Measurements from ENCODE around the gene NOL3.
"Not testable (repeated sequence)": the region's sequence is repeated elsewhere in the genome, so short reads cannot be mapped to it uniquely, and the experiment has no call there.

The NOL3 gene

GRCh38 chr16:67170168-67170948 lies at the start of gene NOL3:
Gene NOL3 (plus strand): TSS chr16:67170538.
- DNase-seq = peak; percentile 78

DNA sequence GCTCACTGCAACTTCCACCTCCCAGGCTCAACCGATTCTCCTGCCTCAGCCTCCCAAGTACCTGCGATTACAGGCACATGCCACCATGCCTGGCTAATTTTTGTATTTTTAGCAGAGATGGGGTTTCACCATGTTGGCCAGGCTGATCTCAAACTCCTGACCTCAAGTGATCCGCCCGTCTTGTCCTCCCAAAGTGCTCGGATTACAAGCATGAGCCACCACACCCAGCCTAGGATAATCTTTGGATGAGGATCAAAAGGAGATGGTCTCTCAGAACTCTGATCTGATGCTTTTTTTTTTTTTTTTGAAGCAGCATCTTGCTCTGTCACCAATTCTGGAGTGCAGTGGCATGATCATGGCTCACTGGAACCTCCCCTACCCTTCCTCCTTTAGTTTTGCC lies 47.5 kb upstream of the NOL3 start:
- DNase-seq = not testable (repeated sequence)

DNA sequence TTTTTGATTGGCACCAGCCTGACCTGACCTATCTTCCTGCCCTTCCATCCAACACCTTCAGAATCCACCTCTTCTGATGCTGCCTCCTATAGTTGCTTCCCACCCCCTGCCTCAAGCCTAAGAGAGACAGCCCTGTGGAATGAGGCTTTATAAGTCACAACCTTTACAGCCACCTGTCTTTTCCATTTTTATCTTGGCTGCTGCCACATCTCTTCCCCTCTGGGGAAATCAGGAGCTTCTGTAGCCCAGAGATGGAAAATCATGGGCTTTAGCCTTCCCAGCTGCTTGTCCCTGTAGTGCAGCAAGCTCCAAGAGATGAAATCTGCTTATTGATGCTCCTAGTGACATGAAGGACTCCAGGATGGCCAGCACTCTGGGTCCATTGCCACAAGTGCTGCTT lies 41.9 kb upstream of the NOL3 start:
- no peak for DNase-seq

- DNase-seq = no peak
These were observed 41.5 kb upstream of the NOL3 start for GRCh38 chr16:67128887-67129286.

DNA sequence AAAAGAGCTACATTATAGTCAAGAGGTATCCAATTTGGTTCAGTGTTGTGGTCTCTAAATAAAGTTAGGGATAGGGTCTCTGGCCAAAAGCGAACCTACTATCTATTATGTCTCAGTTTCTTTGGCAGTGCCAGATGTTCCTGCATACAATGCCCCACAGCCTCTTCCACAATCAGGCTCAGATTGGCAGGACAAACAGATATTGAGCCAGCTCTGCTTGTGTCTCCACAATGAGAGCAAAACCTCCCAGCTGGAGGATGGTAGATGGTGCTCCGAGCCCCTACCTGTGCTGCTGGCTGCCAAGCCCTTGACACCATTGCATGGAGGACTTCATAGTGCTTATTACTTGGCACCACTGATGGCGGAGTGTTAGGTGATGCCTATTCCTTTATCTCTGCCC lies 40.9 kb upstream of the NOL3 start:
- DNase-seq = no peak

DNA sequence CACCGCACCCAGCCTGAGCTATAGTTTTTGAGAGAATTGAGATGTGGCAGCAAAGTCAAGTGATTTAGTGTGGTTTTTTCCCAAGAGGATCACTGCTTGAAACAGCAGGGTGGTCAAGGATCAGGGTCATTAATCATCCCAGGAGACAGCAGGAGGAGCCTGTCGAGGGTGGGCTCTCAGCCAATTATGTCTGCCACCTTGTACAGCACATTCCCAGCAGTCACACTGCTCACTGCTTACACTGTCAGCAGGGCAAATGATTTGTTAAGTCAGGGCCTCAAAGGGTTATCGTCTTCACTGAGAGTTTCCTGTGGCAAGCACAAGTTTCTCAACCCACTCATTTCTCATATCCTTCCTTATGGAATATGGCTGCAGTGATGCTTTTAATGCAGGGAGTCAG lies 32.7 kb upstream of the NOL3 start:
- no peak for DNase-seq

DNA sequence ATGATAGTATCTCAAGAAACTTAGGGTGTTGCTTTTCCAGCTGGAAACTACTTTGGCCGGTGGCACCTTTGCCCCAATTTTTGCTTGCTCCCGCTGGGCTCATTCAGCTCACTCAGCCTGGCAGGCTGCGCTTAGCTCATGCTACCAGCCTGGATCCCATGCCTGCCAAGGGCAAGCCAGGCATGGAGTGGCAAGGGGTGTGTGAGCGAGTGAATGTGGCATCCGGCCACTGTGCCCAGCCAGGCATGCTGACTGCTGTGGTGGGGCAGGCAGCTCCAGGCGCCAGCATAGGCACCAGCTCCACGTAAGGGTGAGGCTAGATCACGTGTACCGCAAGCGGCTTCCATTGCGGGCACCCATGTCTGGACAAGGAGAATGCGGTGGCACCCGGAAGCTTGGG lies 28.9 kb upstream of the NOL3 start:
- no peak for DNase-seq

DNA sequence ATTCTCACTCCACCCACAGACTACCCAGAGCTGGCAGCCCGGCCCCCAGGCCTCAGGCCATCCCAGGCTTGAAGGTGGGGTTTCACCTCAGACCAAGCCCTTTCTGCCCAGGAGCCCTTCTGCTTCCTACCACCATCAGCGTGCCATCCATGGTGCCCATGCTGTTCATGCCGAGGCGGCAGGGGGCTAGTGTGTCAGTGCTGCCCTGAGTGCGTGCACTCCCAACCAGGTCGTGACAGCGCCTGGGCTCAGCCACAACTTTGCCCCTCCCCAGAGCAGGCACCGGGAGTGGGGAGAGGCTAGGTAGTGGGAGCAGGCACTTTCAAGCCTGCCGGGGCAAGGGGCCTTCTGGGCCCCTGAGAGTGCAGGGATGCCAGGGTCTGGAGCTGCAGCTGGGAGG lies 28.0 kb upstream of the NOL3 start:
- DNase-seq = no peak

DNA sequence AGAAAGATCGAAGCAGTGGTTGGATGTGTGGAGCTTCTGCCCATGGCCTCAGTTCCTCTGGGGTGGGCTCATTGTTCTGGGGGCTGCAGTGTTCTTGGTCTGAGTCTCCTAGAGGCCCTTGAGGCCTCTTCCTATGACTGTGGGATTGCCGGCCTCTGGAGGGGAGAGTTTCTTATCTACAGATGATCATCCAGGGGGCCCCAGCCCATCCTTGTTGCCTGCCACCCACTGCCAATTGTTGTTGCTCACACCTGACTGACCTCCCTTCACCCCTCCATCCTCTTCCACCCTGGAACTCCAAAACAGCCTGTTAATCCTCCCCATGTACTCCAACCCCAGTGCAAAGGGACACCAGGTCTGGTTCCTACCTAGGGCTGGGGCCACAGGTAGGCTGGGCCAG lies 25.4 kb upstream of the NOL3 start:
- DNase-seq = no peak

DNA sequence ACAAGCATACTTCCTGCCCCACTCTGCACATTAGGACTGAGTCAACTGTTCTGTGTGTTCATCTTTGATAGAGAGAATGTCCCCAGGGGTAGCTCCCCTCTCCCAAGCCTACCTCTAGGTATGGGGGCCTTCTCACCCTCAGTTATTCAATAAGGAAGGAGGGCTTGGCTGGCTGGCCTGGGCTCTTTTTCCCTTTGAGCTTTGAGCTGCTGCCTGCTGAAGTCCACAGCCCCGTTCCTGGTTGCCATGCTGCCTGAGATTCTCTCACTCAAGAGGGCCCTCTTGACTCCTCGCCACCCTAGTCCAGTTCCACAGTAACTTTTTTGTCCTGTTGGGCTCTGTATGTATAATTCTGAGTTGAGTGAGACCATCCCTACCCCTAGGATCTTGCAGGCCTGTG lies 24.6 kb upstream of the NOL3 start:
- no peak for DNase-seq

- DNase-seq = no peak
These were observed 23.6 kb upstream of the NOL3 start for GRCh38 chr16:67146523-67147357.

GRCh38 chr16:67147437-67148140 lies 22.7 kb upstream of the NOL3 start:
- DNase-seq = no peak

GRCh38 chr16:67148221-67148620 lies 22.1 kb upstream of the NOL3 start:
- DNase-seq = no peak

DNA sequence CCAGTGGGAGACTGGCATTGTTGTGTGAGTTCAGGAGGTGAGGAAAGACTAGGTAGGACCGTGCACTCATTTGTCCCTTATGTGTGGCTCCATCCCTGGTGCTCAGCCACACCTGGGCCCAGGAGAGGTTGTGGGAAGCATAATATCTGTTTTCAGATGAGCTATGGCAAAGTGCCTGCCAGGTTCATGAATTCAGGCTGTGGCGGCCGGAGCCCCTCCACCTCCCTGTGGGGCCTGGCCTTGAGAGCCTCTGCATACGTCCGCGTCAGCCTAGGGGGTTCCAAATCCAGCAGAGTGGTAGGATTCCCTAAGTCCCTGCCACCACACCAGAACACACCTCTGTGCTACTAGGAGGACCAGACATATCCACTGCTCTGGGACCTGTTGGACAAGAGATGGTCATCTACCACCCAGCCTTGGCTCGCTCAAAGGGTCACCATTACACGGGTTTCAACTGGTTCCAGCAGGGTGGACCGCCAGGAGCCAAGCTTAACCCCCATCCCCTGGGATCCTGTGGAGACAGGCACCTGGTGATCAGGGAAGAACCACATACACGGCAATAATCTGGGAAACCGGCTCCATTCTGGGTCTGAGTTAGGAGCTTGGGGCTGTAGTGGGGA lies 21.6 kb upstream of the NOL3 start:
- DNase-seq = no peak

DNA sequence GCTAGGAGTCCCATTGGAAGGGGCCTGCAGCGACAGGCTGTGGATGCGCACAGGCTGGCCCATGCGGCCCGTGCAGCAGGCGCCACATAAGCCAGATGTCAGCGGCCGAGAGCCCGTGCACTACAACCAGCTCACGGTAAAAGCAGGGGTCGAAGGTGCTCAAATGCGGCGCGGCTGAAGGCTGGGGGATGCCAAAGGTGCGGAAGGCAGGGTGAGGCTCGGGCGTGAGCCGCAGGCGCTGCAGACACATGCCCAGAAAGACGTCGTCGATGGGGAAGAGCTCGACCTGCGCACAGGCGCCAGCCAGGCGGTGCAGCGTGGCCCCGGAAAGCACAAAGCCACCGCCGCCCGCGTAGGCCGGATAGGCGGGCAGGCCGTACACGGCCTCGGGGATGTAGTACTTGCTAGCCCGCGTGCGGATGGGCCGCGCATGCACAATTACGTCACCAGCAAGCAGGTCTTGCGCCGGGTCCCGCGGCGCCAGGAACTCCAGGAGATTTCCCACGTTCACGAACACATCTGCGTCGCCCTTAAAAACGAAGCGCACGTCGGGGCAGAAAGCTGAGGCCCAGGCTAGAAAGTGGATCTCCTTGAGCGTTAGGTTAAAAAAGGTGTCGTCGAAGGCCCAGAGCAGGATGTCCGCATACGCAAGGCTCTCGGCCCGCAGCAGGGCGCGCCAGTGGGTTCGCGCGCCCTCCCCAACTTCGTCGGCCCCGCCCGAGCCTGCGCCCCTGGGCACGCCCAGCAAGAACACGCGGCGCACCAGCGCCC lies 20.9 kb upstream of the NOL3 start:
- DNase-seq = no peak

- DNase-seq = no peak
These were observed 20.1 kb upstream of the NOL3 start for GRCh38 chr16:67150047-67150832.

GRCh38 chr16:67150833-67151396 lies 19.4 kb upstream of the NOL3 start, which contains the start of gene B3GNT9:
Gene B3GNT9 (minus strand): TSS chr16:67150998. CDS start chr16:67150485, 513 bp downstream.
- peak; percentile 25 for DNase-seq

- DNase-seq = peak; percentile 1
These were observed 18.8 kb upstream of the NOL3 start for GRCh38 chr16:67151431-67152097.

DNA sequence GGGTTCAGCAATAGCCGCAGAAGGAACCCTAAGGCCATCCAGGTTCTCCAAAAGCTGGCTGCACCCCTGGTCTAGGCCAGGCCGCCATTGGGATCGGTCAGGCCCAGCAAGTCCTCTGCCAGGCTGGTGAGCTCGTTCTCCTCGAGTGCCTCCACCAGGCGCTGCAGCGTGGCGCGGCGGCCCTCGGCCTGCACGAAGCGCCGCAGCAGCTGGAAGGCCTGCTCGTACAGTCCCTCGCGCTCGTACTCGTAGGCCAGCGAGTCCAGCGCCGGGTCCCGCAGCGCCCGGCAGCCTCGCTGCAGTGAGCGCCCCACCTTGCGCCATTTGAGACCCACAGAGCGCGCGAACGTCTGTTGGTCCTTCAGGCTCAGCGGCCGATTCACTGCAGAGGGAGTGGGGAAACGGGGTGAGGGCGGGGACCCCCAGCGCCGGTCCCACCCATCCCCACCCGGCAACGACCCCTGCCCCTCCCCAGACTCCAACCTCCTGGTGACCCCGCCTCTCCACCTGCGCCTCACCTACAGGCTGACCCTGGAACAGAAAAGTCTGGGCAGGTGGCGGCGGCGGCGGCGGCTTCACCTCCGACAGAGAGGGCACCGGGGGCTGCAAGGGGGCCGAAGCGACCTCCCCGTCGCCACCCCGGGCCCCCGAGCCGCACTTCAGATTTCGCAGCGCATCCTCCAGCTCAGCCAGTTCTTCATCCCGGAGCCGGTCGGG lies 15.6 kb upstream of the NOL3 start:
- DNase-seq = no peak
